IMR-90 (cell line): ENCODE data around the gene CACNA1I. TPM values are rescaled to one million over a fixed set of nuclear protein-coding genes. Genes with fewer than 3 reads are reported as not detected.

Experiments used
- ATAC-seq: fragments of 200-7000 bp; cut with Tn5 transposase; 2 replicates; pipeline ENCODE4 v1.9.1; 2020; ENCODE audit warnings: low read depth, mild to moderate bottlenecking, moderate library complexity
- BruUV-seq: library from RNA; stranded (reverse); fragments of 400-500 nt; replicated peaks from 2 replicates; lab custom pipeline; 2021; lab: Mats Ljungman, UMichigan
- CTCF ChIA-PET: fragments of 300-600 bp; formaldehyde crosslinking; extraction: SDS; loops from one replicate; lab custom pipeline; 2021; ENCODE audit warnings: antibody characterized with exemption; lab: Yijun Ruan, JAX
- POLR2A ChIA-PET: fragments of 300-600 bp; sonication (Branson Sonifier 250); formaldehyde crosslinking; loops from one replicate; lab custom pipeline; 2022; ENCODE audit warnings: antibody characterized with exemption; ENCODE audit not compliant: unreplicated experiment; lab: Charles Lee
- DNase-seq: peaks from one replicate; pipeline ENCODE4 v3.0.0; 2013
- H2AFZ ChIP-seq: replicated peaks from 2 replicates; pipeline ENCODE3; 2013; ENCODE audit warnings: low read length, mild to moderate bottlenecking; ENCODE audit not compliant: poor library complexity
- H2AK5ac ChIP-seq: 2 replicates; pipeline ENCODE4 v1.6.1; 2013; ENCODE audit warnings: low read depth, low read length, inconsistent platforms
- H2AK9ac ChIP-seq: replicated peaks from 2 replicates; pipeline ENCODE3; 2013; ENCODE audit warnings: mild to moderate bottlenecking, low read depth, low read length, moderate library complexity; ENCODE audit not compliant: poor library complexity
- H2BK120ac ChIP-seq: 2 replicates; pipeline ENCODE4 v1.6.1; 2013; ENCODE audit warnings: low read depth, low read length, inconsistent platforms
- H2BK15ac ChIP-seq: 3 replicates; pipeline ENCODE4 v1.6.1; 2013; ENCODE audit warnings: low read depth, low read length, inconsistent platforms
- H2BK20ac ChIP-seq: 2 replicates; pipeline ENCODE4 v1.6.1; 2013; ENCODE audit warnings: low read depth, mild to moderate bottlenecking, inconsistent platforms, low read length, moderate library complexity
- H2BK5ac ChIP-seq: 2 replicates; pipeline ENCODE4 v1.6.1; 2013; ENCODE audit warnings: mild to moderate bottlenecking, low read depth, low read length, inconsistent platforms; ENCODE audit not compliant: poor library complexity, severe bottlenecking
- H3K14ac ChIP-seq: replicated peaks from 2 replicates; pipeline ENCODE4 v1.6.1; 2013; ENCODE audit warnings: low read depth, low read length, inconsistent platforms
- H3K18ac ChIP-seq: 2 replicates; pipeline ENCODE4 v1.6.1; 2013; ENCODE audit warnings: low read depth, low read length, control low read depth
- H3K23ac ChIP-seq: 2 replicates; pipeline ENCODE4 v1.6.1; 2013; ENCODE audit warnings: low read depth, low read length, inconsistent platforms
- H3K27ac ChIP-seq: 2 replicates; pipeline ENCODE4 v1.5.1; 2013; ENCODE audit warnings: mild to moderate bottlenecking, control low read depth, low read length; ENCODE audit not compliant: insufficient read depth
- H3K27me3 ChIP-seq: 2 replicates; pipeline ENCODE4 v1.6.1; 2013; ENCODE audit warnings: low read length; ENCODE audit not compliant: control insufficient read depth, insufficient read depth
- H3K36me3 ChIP-seq: 2 replicates; pipeline ENCODE4 v1.6.1; 2013; ENCODE audit warnings: low read length, mixed read lengths; ENCODE audit not compliant: control insufficient read depth, insufficient read depth
- H3K4ac ChIP-seq: 2 replicates; pipeline ENCODE4 v1.6.1; 2013; ENCODE audit warnings: low read depth, low read length, inconsistent platforms
- H3K4me1 ChIP-seq: 2 replicates; pipeline ENCODE4 v1.6.1; 2013; ENCODE audit warnings: low read length, mixed read lengths; ENCODE audit not compliant: control insufficient read depth, insufficient read depth
- H3K4me2 ChIP-seq: 2 replicates; pipeline ENCODE4 v1.6.1; 2013; ENCODE audit warnings: low read depth, mild to moderate bottlenecking, control low read depth, low read length, moderate library complexity
- H3K4me3 ChIP-seq: 2 replicates; pipeline ENCODE4 v1.5.1; 2013; ENCODE audit warnings: low read depth, mild to moderate bottlenecking, control low read depth, low read length, moderate library complexity; ENCODE audit not compliant: insufficient read depth
- H3K56ac ChIP-seq: 2 replicates; pipeline ENCODE4 v1.6.1; 2013; ENCODE audit warnings: low read length, inconsistent platforms; ENCODE audit not compliant: insufficient read depth; ENCODE audit errors: extremely low read depth
- H3K79me1 ChIP-seq, 2 experiments: 2 replicates each; pipeline ENCODE4 v1.6.1; 2013; ENCODE audit warnings: low read length in 2 of 2, inconsistent platforms in 1 of 2, low read depth in 1 of 2
- H3K9ac ChIP-seq: 2 replicates; pipeline ENCODE4 v1.6.1; 2013; ENCODE audit warnings: low read depth, low read length, control low read depth
- H3K9me1 ChIP-seq: 2 replicates; pipeline ENCODE4 v1.6.1; 2013; ENCODE audit warnings: low read length, inconsistent platforms; ENCODE audit not compliant: insufficient read depth
- H3K9me3 ChIP-seq: 2 replicates; pipeline ENCODE4 v1.6.1; 2013; ENCODE audit warnings: low read length; ENCODE audit not compliant: control insufficient read depth, insufficient read depth
- H4K20me1 ChIP-seq: 2 replicates; pipeline ENCODE4 v1.6.1; 2013; ENCODE audit warnings: low read length, inconsistent platforms; ENCODE audit not compliant: insufficient read depth
- H4K5ac ChIP-seq: 2 replicates; pipeline ENCODE4 v1.6.1; 2013; ENCODE audit warnings: mild to moderate bottlenecking, low read depth, low read length, control low read depth
- H4K8ac ChIP-seq, 2 experiments: 2 replicates each; pipeline ENCODE4 v1.6.1; 2013; ENCODE audit warnings: low read depth in 2 of 2, low read length in 2 of 2, control low read depth in 1 of 2, inconsistent platforms in 1 of 2
- H4K91ac ChIP-seq: 2 replicates; pipeline ENCODE4 v1.6.1; 2013; ENCODE audit warnings: low read depth, low read length, inconsistent platforms; ENCODE audit not compliant: insufficient read depth
- MAFK ChIP-seq: IDR thresholded peaks from 2 replicates; pipeline ENCODE4 v1.6.1; 2012; ENCODE audit warnings: low read depth, low read length, improper control_type of control experiment
- USF2 ChIP-seq: fragments of 150-350 bp; IDR thresholded peaks from 2 replicates; pipeline ENCODE4 v1.6.1; 2017; ENCODE audit warnings: mild to moderate bottlenecking, antibody characterized with exemption, low read length, low read depth
- WGBS, 2 experiments: methylation state at CpG; one replicate each; pipeline versions ENCODE4 v1.1.5 to v1.1.7; 2013; ENCODE audit warnings: missing lambda C conversion rate in 2 of 2; ENCODE audit not compliant: insufficient read length in 1 of 2; ENCODE audit errors: extremely low coverage in 2 of 2; 5-methylcytosine and 5-hydroxymethylcytosine counted together
- dilution Hi-C: fragments of 300-500 bp; cut with HindIII; formaldehyde crosslinking; loops from one replicate; pipeline ENCODE4 v1.14.3; 2018; ENCODE audit warnings: low sequenced_read_pairs; ENCODE audit not compliant: unreplicated experiment
- in situ Hi-C: fragments of 300-500 bp; cut with MboI; formaldehyde crosslinking; loops from 3 replicates; pipeline ENCODE4 v1.14.3; 2019; ENCODE audit warnings: low sequenced_read_pairs, inconsistent platforms, mixed read lengths
- intact Hi-C: fragments of 100-400 bp; cut with micrococcal nuclease; formaldehyde crosslinking; loops from 2 replicates; pipeline ENCODE4 v1.10.0; 2022
- polyA plus RNA-seq, 3 experiments: library from polyadenylated mRNA; depleted of rRNA; stranded (reverse); fragments of >200 nt; gene quantifications; 2 replicates each; pipeline ENCODE4 v1.2.3, GENCODE V29; 2012; ENCODE audit warnings: low replicate concordance in 1 of 3
- total RNA-seq: library from RNA; depleted of rRNA; stranded (reverse); fragments of >200 nt; gene quantifications from 2 replicates; pipeline ENCODE4 v1.2.3, GENCODE V29; 2012

CACNA1I gene
- total and polyA plus RNA-seq, 2 of the 4 experiments (the other 2 are of a cell fraction) = under 0.01 to 0.02 TPM

DNA sequence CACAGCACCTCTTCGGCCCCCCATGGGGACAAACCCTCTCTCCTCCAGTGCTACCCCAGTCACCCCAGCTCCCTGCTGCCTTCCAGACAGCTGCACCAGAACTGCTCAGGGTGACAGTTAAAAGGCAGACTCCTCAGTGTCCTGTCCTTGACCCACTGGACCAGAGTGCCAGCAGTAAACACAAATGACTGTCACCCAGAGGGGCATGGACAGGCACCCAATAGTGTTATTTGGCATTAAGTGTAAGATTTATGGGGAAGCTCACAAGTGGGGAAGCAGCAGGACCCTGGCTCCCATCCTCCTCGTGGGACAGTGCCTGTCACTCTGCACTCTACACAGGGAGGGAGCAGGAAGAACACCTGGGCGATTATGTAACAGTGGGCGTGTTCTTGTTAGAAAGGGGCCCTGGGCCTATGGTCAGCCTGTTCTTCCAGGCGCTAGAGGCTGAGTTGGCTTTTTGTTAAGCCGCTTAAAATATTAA is 43.0 kb upstream of the CACNA1I start:
- TF ChIP-seq MAFK (no peak), USF2 (no peak)
- Histone ChIP-seq H3K14ac (no peak overlapping the region), H2AFZ (no peak overlapping the region), H3K4me1 (peaks cover 4% of the 10 kb centered on the region; the same call in 1 of the 2 replicates), H3K9me3 (no peaks in the 10 kb centered on the region), H3K27me3 (no peaks in the 10 kb centered on the region), H3K56ac (no peak overlapping the region), H4K20me1 (peaks cover 83% of the 10 kb centered on the region), H2BK5ac (no peak overlapping the region), H4K5ac (no peak overlapping the region), H3K18ac (no peak overlapping the region), H3K36me3 (peaks cover 29% of the 10 kb centered on the region), H3K23ac (no peak overlapping the region), H2BK15ac (no peak overlapping the region), H2BK120ac (no peak overlapping the region), H3K4me2 (no peak overlapping the region), H3K79me1 (peaks cover 23 to 87% of the 10 kb centered on the region in 2 experiments), H3K9ac (no peak overlapping the region), H2BK20ac (no peak overlapping the region), H4K91ac (no peak overlapping the region), H2AK5ac (no peak overlapping the region), H3K4ac (no peak overlapping the region), H3K27ac (no peak overlapping the region), H2AK9ac (no peak overlapping the region), H4K8ac (no peak overlapping the region), H3K4me3 (no peak overlapping the region), H3K9me1 (peaks cover 6% of the 10 kb centered on the region; the same call in 1 of the 2 replicates)
- no TSS peak for BruUV-seq
- DNase-seq (peak; percentile 27), ATAC-seq (no peak)
- in situ Hi-C loops (loop anchor here (10.0 kb wide), 1 partner anchor 213 kb away; the partner anchor contains the start of gene RPL3), intact Hi-C loops (loop anchor here (10.0 kb wide), 1 partner anchor 123 kb away; no protein-coding TSS in a partner anchor), dilution Hi-C loops (no loop called here)
- CTCF ChIA-PET = no interaction called here
- whole genome bisulfite sequencing, 2 experiments = no CpG with 5 or more reads among the region's 6 CpGs
- POLR2A ChIA-PET = interaction anchor here (1.4 kb wide), 1 partner anchor 209 kb away, joined by 5 read pairs; no protein-coding TSS in a partner anchor
